GM18508 (cell line): Measurements from ENCODE around the gene COQ5.

ENCODE experiments used
- ATAC-seq: cut with Tn5 transposase; IDR thresholded peaks from one replicate; pipeline ENCODE4 v1.9.1; 2021; ENCODE audit warnings: moderate number of reproducible peaks; ENCODE audit not compliant: insufficient read depth, unreplicated experiment

COQ5 gene

GRCh38 chr12:120460157-120460556 lies 68.8 kb downstream of the COQ5 start:
- ATAC-seq, result no peak

- no peak for ATAC-seq
These were observed 71.8 kb downstream of the COQ5 start for GRCh38 chr12:120457133-120457532.

DNA sequence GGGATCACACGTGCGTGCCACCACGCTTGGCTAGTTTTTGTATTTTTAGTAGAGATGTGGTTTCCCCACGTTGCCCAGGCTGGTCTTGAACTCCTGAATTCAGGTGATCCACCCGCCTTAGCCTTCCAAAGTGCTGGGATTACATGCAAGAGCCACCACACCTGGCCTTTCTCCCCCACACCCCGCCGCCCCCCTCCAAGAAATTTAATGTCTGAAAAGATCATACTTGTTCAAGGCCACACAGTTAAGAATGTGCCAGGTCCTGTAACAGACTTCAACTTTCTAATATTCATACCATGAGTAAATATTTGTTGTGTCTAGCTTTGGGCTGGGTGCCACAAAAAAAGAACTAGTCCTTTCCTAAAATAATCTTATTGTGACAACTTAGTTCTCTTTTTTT lies 73.7 kb downstream of the COQ5 start:
- ATAC-seq, result no peak

- no peak for ATAC-seq
These were observed 75.0 kb downstream of the COQ5 start for GRCh38 chr12:120453977-120454376.
